Measurements from ENCODE around the gene SETD7.

DNA sequence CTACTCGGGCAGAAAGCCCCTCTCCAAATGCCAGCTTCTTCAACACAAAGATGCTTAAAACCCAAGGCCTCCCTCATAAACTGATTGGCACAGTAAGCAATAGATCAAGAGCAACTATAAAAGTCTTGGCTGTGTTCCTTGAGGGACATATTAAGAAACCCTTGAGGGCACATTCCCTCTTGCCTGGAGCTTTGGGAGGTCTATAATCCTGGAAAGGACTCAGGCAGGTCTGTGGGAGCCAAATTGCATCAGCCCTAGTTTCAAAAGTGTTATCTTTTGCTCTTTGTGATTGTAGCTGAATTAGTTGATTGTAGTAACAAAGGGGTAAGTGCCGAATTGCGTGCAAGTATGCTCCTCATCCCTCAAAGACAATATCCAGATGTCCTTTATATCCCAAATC, 18.6 kb upstream of the SETD7 start:
- no peak for TF ChIP-seq EZH2 (IDR thresholded peaks at IDR 0.05; ENCODE audit: borderline replicate concordance, insufficient read depth, low read length, poor library complexity, severe bottlenecking)
- no peak for TF ChIP-seq POLR2AphosphoS5 (IDR thresholded peaks at IDR 0.05)
- TF ChIP-seq, protein P1, sequence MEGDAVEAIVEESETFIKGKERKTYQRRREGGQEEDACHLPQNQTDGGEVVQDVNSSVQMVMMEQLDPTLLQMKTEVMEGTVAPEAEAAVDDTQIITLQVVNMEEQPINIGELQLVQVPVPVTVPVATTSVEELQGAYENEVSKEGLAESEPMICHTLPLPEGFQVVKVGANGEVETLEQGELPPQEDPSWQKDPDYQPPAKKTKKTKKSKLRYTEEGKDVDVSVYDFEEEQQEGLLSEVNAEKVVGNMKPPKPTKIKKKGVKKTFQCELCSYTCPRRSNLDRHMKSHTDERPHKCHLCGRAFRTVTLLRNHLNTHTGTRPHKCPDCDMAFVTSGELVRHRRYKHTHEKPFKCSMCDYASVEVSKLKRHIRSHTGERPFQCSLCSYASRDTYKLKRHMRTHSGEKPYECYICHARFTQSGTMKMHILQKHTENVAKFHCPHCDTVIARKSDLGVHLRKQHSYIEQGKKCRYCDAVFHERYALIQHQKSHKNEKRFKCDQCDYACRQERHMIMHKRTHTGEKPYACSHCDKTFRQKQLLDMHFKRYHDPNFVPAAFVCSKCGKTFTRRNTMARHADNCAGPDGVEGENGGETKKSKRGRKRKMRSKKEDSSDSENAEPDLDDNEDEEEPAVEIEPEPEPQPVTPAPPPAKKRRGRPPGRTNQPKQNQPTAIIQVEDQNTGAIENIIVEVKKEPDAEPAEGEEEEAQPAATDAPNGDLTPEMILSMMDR (IDR thresholded peaks at IDR 0.05; ENCODE audit: poor library complexity, severe bottlenecking): no peak
- TF ChIP-seq MXI1 (conservative IDR thresholded peaks at IDR 0.05; ENCODE audit: poor library complexity, severe bottlenecking): no peak
- TF ChIP-seq TAF1 (IDR thresholded peaks at IDR 0.05; ENCODE audit: low read depth): no peak
- no peak for TF ChIP-seq EP300 (conservative IDR thresholded peaks at IDR 0.05; ENCODE audit: poor library complexity, severe bottlenecking)
- no peak for TF ChIP-seq RAD21 (conservative IDR thresholded peaks at IDR 0.05)
- no peak for TF ChIP-seq SMC3 (conservative IDR thresholded peaks at IDR 0.05; ENCODE audit: poor library complexity)
